GM12878 (cell line): ENCODE data around the gene AMN1.

Source experiments
- EP300 ChIP-seq, 2 experiments: fragments of 150-350 bp in 1 of 2; IDR thresholded peaks; 2 replicates each; pipeline ENCODE4 v1.6.1; 2011 to 2012; ENCODE audit warnings: low read depth in 2 of 2, low read length in 2 of 2, borderline replicate concordance in 1 of 2, improper control_type of control experiment in 1 of 2, inconsistent platforms in 1 of 2; ENCODE audit not compliant: control insufficient read depth in 1 of 2
- ETV6 ChIP-seq, 2 experiments: fragments of 450-650 bp in 1 of 2; IDR thresholded peaks in 1 of 2; conservative IDR thresholded peaks in 1 of 2; 2 replicates each; pipeline ENCODE4 v1.6.1; 2014; ENCODE audit warnings: antibody characterized with exemption in 1 of 2, borderline replicate concordance in 1 of 2, low read depth in 1 of 2, mild to moderate bottlenecking in 1 of 2, moderate library complexity in 1 of 2
- EZH2 ChIP-seq: IDR thresholded peaks from 2 replicates; pipeline ENCODE4 v1.6.1; 2012; ENCODE audit warnings: low read depth, mild to moderate bottlenecking, control low read depth, inconsistent platforms, low read length, borderline replicate concordance; ENCODE audit not compliant: control insufficient read depth
- FOXM1 ChIP-seq: IDR thresholded peaks from 2 replicates; pipeline ENCODE4 v1.6.1; 2012; ENCODE audit warnings: low read depth, mild to moderate bottlenecking, inconsistent platforms, low read length, moderate library complexity
- NFIC ChIP-seq: IDR thresholded peaks from 2 replicates; pipeline ENCODE4 v1.6.1; 2012; ENCODE audit warnings: low read depth, mild to moderate bottlenecking, inconsistent platforms, low read length, moderate library complexity
- POLR2A ChIP-seq: IDR thresholded peaks from 2 replicates; pipeline ENCODE4 v1.6.1; 2011; ENCODE audit warnings: low read depth, mild to moderate bottlenecking, low read length
- SP1 ChIP-seq: IDR thresholded peaks from one replicate; pipeline ENCODE4 v1.6.1; 2011; ENCODE audit warnings: low read depth, low read length
- SRF ChIP-seq, 2 experiments: IDR thresholded peaks; 2 replicates each; pipeline ENCODE4 v1.6.1; 2011; ENCODE audit warnings: low read depth in 2 of 2, low read length in 2 of 2, mild to moderate bottlenecking in 1 of 2, moderate library complexity in 1 of 2
- TARDBP ChIP-seq: IDR thresholded peaks from 2 replicates; pipeline ENCODE4 v1.6.1; 2016; ENCODE audit warnings: borderline replicate concordance
- TCF12 ChIP-seq: IDR thresholded peaks from 2 replicates; pipeline ENCODE4 v1.6.1; 2011; ENCODE audit warnings: low read depth, mild to moderate bottlenecking, low read length
- TF ChIP-seq, protein P1 (sequence below), 3 experiments: IDR thresholded peaks in 2 of 3; conservative IDR thresholded peaks in 1 of 3; 2 replicates each; pipeline ENCODE4 v1.5.1; 2011; ENCODE audit warnings: low read depth in 3 of 3, low read length in 3 of 3, mild to moderate bottlenecking in 3 of 3, control low read depth in 2 of 3, moderate library complexity in 2 of 3, inconsistent platforms in 1 of 3, mixed read lengths in 1 of 3; ENCODE audit not compliant: control insufficient read depth in 2 of 3, insufficient read depth in 1 of 3; ENCODE audit errors: extremely low read depth in 1 of 3
- TF ChIP-seq, protein P2 (sequence below): fragments of 450-650 bp; IDR thresholded peaks from 2 replicates; pipeline ENCODE4 v1.6.1; 2014; ENCODE audit warnings: mild to moderate bottlenecking
- TF ChIP-seq, protein P3 (sequence below): IDR thresholded peaks from 2 replicates; pipeline ENCODE4 v1.6.1; 2012; ENCODE audit warnings: low read depth, low read length, improper control_type of control experiment

DNA sequence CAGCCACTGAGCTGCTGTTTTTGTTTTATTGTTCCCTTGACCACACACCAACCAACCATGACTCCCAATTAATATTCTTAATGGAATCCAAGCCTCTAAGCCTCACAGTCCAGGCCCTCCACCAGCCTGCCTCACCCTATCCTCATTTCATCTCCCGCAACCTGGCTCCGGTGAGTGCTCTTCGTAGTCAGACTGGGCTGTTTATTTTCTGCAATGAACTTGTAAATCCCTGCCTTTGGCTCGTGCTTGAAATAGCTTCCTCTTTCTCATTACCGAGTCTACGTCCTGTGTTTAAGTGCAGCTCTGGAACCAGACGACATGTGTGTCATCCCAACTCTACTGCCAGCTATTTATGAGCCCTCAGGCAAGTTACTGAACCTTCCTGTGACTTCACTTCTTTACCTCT is 81.7 kb downstream of the AMN1 start:
- TF ChIP-seq SRF (IDR thresholded peaks at IDR 0.05; ENCODE audit: low read depth in 2 of 2, low read length in 2 of 2) (no peak), EP300 (IDR thresholded peaks at IDR 0.05; ENCODE audit: borderline replicate concordance in 1 of 2, control insufficient read depth in 1 of 2, low read depth in 2 of 2, low read length in 2 of 2) (no peak), TCF12 (no peak), EZH2 (no peak), NFIC (no peak), ETV6 (conservative IDR thresholded peaks at IDR 0.05 in 1 of 2, IDR thresholded peaks at IDR 0.05 in 1 of 2; ENCODE audit: borderline replicate concordance in 1 of 2, low read depth in 1 of 2) (no peak), SP1 (no peak), TARDBP (no peak), FOXM1 (no peak), POLR2A (no peak)
- TF ChIP-seq, protein P1, sequence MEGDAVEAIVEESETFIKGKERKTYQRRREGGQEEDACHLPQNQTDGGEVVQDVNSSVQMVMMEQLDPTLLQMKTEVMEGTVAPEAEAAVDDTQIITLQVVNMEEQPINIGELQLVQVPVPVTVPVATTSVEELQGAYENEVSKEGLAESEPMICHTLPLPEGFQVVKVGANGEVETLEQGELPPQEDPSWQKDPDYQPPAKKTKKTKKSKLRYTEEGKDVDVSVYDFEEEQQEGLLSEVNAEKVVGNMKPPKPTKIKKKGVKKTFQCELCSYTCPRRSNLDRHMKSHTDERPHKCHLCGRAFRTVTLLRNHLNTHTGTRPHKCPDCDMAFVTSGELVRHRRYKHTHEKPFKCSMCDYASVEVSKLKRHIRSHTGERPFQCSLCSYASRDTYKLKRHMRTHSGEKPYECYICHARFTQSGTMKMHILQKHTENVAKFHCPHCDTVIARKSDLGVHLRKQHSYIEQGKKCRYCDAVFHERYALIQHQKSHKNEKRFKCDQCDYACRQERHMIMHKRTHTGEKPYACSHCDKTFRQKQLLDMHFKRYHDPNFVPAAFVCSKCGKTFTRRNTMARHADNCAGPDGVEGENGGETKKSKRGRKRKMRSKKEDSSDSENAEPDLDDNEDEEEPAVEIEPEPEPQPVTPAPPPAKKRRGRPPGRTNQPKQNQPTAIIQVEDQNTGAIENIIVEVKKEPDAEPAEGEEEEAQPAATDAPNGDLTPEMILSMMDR (IDR thresholded peaks at IDR 0.05 in 2 of 3, conservative IDR thresholded peaks at IDR 0.05 in 1 of 3; ENCODE audit: control insufficient read depth in 2 of 3, extremely low read depth in 1 of 3, insufficient read depth in 1 of 3, low read depth in 3 of 3, low read length in 3 of 3), result no peak
- TF ChIP-seq, protein P2, sequence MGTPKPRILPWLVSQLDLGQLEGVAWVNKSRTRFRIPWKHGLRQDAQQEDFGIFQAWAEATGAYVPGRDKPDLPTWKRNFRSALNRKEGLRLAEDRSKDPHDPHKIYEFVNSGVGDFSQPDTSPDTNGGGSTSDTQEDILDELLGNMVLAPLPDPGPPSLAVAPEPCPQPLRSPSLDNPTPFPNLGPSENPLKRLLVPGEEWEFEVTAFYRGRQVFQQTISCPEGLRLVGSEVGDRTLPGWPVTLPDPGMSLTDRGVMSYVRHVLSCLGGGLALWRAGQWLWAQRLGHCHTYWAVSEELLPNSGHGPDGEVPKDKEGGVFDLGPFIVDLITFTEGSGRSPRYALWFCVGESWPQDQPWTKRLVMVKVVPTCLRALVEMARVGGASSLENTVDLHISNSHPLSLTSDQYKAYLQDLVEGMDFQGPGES, result no peak
- TF ChIP-seq, protein P3, sequence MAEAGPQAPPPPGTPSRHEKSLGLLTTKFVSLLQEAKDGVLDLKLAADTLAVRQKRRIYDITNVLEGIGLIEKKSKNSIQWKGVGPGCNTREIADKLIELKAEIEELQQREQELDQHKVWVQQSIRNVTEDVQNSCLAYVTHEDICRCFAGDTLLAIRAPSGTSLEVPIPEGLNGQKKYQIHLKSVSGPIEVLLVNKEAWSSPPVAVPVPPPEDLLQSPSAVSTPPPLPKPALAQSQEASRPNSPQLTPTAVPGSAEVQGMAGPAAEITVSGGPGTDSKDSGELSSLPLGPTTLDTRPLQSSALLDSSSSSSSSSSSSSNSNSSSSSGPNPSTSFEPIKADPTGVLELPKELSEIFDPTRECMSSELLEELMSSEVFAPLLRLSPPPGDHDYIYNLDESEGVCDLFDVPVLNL, result no peak
